Smooth muscle cell (in vitro differentiated cells): ENCODE results near the gene PIGM. TPM values are rescaled to one million over a fixed set of nuclear protein-coding genes. Genes with fewer than 3 reads are reported as not detected.

Source experiments
- DNase-seq: peaks from one replicate; lab custom pipeline; 2025; ENCODE audit not compliant: unreplicated experiment; lab: John Stamatoyannopoulos, UW
- H2AFZ ChIP-seq: fragments of 200-600 bp; sonication (generic); 2 replicates; pipeline ENCODE4 v1.6.0; 2016; ENCODE audit warnings: antibody characterized with exemption, low read depth, mild to moderate bottlenecking
- H3F3A ChIP-seq: fragments of 200-600 bp; sonication (generic); 2 replicates; pipeline ENCODE4 v1.6.0; 2017; ENCODE audit warnings: antibody characterized with exemption, low read depth
- H3K27ac ChIP-seq: fragments of 200-600 bp; sonication (generic); 2 replicates; pipeline ENCODE4 v1.5.1; 2016; ENCODE audit warnings: low read depth, mild to moderate bottlenecking
- H3K27me3 ChIP-seq: fragments of 200-600 bp; sonication (generic); 2 replicates; pipeline ENCODE4 v1.6.1; 2016; ENCODE audit warnings: low read depth, mild to moderate bottlenecking
- H3K36me3 ChIP-seq: fragments of 200-600 bp; sonication (generic); 2 replicates; pipeline ENCODE4 v1.5.1; 2016; ENCODE audit warnings: low read depth
- H3K4me1 ChIP-seq: fragments of 200-600 bp; sonication (generic); 2 replicates; pipeline ENCODE4 v1.5.1; 2016; ENCODE audit warnings: low read depth
- H3K4me2 ChIP-seq: fragments of 200-600 bp; sonication (generic); 2 replicates; pipeline ENCODE4 v1.6.0; 2016; ENCODE audit warnings: mild to moderate bottlenecking
- H3K4me3 ChIP-seq: fragments of 200-600 bp; sonication (generic); 2 replicates; pipeline ENCODE4 v1.5.1; 2016; ENCODE audit warnings: mild to moderate bottlenecking
- H3K79me2 ChIP-seq: fragments of 200-600 bp; sonication (generic); 2 replicates; pipeline ENCODE4 v1.6.0; 2016; ENCODE audit warnings: low read depth, mild to moderate bottlenecking
- H3K9ac ChIP-seq: fragments of 200-600 bp; sonication (generic); 2 replicates; pipeline ENCODE4 v1.6.0; 2016; ENCODE audit warnings: low read depth
- H3K9me3 ChIP-seq: fragments of 200-600 bp; sonication (generic); replicated peaks from 2 replicates; pipeline ENCODE4 v1.5.1; 2016; ENCODE audit warnings: low read depth
- H4K20me1 ChIP-seq: fragments of 200-600 bp; sonication (generic); 2 replicates; pipeline ENCODE4 v1.6.0; 2016; ENCODE audit warnings: low read depth
- WGBS: methylation state at CpG from one replicate; pipeline ENCODE4 v1.1.7; 2016; ENCODE audit warnings: low lambda C conversion rate; 5-methylcytosine and 5-hydroxymethylcytosine counted together
- polyA plus RNA-seq: library from polyadenylated mRNA; unstranded; fragments of >200 nt; fragmentation: Nextera tagmentation; extraction: Ambion mirVana; gene quantifications from 2 replicates; pipeline ENCODE4 v1.2.1, GENCODE V29; 2016
- total RNA-seq: library from RNA; depleted of rRNA; stranded (reverse); fragments of >200 nt; gene quantifications from 2 replicates; pipeline ENCODE4 v1.2.3, GENCODE V29; 2014
- TF ChIP-seq, protein P1 (sequence below): fragments of 200-600 bp; sonication (generic); IDR thresholded peaks from 2 replicates; pipeline ENCODE4 v1.5.1; 2017; ENCODE audit warnings: borderline replicate concordance, mild to moderate bottlenecking, antibody characterized with exemption; ENCODE audit not compliant: insufficient read depth, poor library complexity, severe bottlenecking

PIGM gene
- total and polyA plus RNA-seq, 2 experiments from 2014 or later: 3.0 to 5.2 TPM

DNA sequence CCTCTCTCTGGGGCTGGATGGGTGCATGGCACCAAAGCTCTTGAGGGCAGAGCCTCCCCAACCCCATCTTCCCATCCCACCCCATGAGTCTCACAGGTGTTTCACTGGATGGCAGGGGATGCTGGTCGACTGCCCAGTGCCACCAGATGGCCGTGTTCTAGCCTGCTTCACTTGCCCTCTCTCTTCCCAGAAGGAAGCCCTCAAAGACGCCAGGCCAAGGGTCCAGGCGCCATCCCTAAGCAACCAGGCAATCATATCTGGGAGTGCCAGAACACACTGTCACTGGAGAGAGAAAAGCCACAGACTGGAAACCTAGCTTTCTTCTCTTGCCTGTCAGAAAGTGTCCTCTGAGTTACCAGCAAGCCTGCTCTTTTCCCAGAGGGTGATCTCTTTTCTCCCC lies 26.7 kb downstream of the PIGM start:
- 80% methylated on average over 4 of the region's 4 CpGs for WGBS

GRCh38 chr1:160004425-160004824 lies 27.4 kb downstream of the PIGM start:
- no peak overlapping the region for H3K4me3 ChIP-seq
- no peaks in the 10 kb centered on the region for H3F3A ChIP-seq
- 85% methylated on average over 2 of the region's 2 CpGs for WGBS
- H3K27me3 ChIP-seq: peaks cover 11% of the 10 kb centered on the region
- no peak overlapping the region for H2AFZ ChIP-seq
- H3K4me2 ChIP-seq: no peak overlapping the region
- no peak overlapping the region for H3K27ac ChIP-seq
- no peaks in the 10 kb centered on the region for H3K9me3 ChIP-seq
- no peaks in the 10 kb centered on the region for H3K79me2 ChIP-seq
- no peak for DNase-seq
- no peaks in the 10 kb centered on the region for H3K36me3 ChIP-seq
- no peak overlapping the region for H3K9ac ChIP-seq
- no peaks in the 10 kb centered on the region for H3K4me1 ChIP-seq
- TF ChIP-seq, protein P1, sequence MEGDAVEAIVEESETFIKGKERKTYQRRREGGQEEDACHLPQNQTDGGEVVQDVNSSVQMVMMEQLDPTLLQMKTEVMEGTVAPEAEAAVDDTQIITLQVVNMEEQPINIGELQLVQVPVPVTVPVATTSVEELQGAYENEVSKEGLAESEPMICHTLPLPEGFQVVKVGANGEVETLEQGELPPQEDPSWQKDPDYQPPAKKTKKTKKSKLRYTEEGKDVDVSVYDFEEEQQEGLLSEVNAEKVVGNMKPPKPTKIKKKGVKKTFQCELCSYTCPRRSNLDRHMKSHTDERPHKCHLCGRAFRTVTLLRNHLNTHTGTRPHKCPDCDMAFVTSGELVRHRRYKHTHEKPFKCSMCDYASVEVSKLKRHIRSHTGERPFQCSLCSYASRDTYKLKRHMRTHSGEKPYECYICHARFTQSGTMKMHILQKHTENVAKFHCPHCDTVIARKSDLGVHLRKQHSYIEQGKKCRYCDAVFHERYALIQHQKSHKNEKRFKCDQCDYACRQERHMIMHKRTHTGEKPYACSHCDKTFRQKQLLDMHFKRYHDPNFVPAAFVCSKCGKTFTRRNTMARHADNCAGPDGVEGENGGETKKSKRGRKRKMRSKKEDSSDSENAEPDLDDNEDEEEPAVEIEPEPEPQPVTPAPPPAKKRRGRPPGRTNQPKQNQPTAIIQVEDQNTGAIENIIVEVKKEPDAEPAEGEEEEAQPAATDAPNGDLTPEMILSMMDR: no peak
- H4K20me1 ChIP-seq: no peaks in the 10 kb centered on the region

More for the DNA sequence above, 26.7 kb downstream of the PIGM start:
- H3F3A ChIP-seq: no peaks in the 10 kb centered on the region
- H3K36me3 ChIP-seq: no peaks in the 10 kb centered on the region
- H3K9ac ChIP-seq: no peak overlapping the region
- H3K27me3 ChIP-seq: peaks cover 18% of the 10 kb centered on the region
- no peak overlapping the region for H3K27ac ChIP-seq
- no peak overlapping the region for H2AFZ ChIP-seq
- no peak for DNase-seq
- H3K79me2 ChIP-seq: no peaks in the 10 kb centered on the region
- H4K20me1 ChIP-seq: no peaks in the 10 kb centered on the region
- TF ChIP-seq, protein P1: no peak
- H3K4me3 ChIP-seq: no peak overlapping the region
- H3K9me3 ChIP-seq: no peaks in the 10 kb centered on the region
- no peaks in the 10 kb centered on the region for H3K4me1 ChIP-seq
- no peak overlapping the region for H3K4me2 ChIP-seq

- Histone ChIP-seq H2AFZ (no peak overlapping the region), H3K9me3 (no peaks in the 10 kb centered on the region), H3K4me2 (no peak overlapping the region), H3K27me3 (peaks cover 7% of the 10 kb centered on the region), H3K79me2 (no peaks in the 10 kb centered on the region), H4K20me1 (no peaks in the 10 kb centered on the region), H3K36me3 (no peaks in the 10 kb centered on the region), H3K9ac (no peak overlapping the region), H3K4me1 (no peaks in the 10 kb centered on the region), H3F3A (no peaks in the 10 kb centered on the region), H3K4me3 (no peak overlapping the region), H3K27ac (no peak overlapping the region)
- TF ChIP-seq, protein P1: no peak
- 84% methylated on average over 1 of the region's 1 CpG for WGBS
- DNase-seq: no peak
Observed at GRCh38 chr1:160004001-160004400, 27.8 kb downstream of the PIGM start.

- H3K9me3 ChIP-seq: no peaks in the 10 kb centered on the region
- no peaks in the 10 kb centered on the region for H3K36me3 ChIP-seq
- peaks cover 2% of the 10 kb centered on the region for H3K4me1 ChIP-seq
- WGBS: 70% methylated on average over 2 of the region's 2 CpGs
- no peak overlapping the region for H3K9ac ChIP-seq
- H2AFZ ChIP-seq: no peak overlapping the region
- no peaks in the 10 kb centered on the region for H3K27me3 ChIP-seq
- no peak overlapping the region for H3K27ac ChIP-seq
- H3K4me3 ChIP-seq: no peak overlapping the region
- H4K20me1 ChIP-seq: no peaks in the 10 kb centered on the region
- DNase-seq: no peak
- no peak overlapping the region for H3K4me2 ChIP-seq
- no peaks in the 10 kb centered on the region for H3K79me2 ChIP-seq
- H3F3A ChIP-seq: no peaks in the 10 kb centered on the region
- TF ChIP-seq, protein P1: no peak
Observed at GRCh38 chr1:160001440-160001839, 30.4 kb downstream of the PIGM start.
